A673 (cell line): Measurements from ENCODE around the gene AQP6. TPM values are rescaled to one million over a fixed set of nuclear protein-coding genes. Genes with fewer than 3 reads are reported as not detected.

Source experiments
- BruUV-seq: library from RNA; stranded (reverse); fragments of 400-500 nt; replicated peaks from 2 replicates; lab custom pipeline; 2021; lab: Mats Ljungman, UMichigan
- CTCF ChIA-PET: fragments of 300-600 bp; sonication (Branson Sonifier 250); formaldehyde crosslinking; loops from one replicate; lab custom pipeline; 2022; ENCODE audit warnings: antibody characterized with exemption; lab: Charles Lee
- POLR2A ChIA-PET: fragments of 300-600 bp; sonication (Branson Sonifier 250); formaldehyde crosslinking; loops from one replicate; lab custom pipeline; 2022; ENCODE audit warnings: antibody characterized with exemption; ENCODE audit not compliant: low non-redundant PET; lab: Charles Lee
- DNase-seq: peaks from one replicate; pipeline ENCODE4 v3.0.0-alpha.2; 2015; ENCODE audit warnings: low spot score
- H3K27ac ChIP-seq: fragments of 200-600 bp; sonication (generic); 2 replicates; pipeline ENCODE4 v1.5.1; 2016; ENCODE audit warnings: mixed run types, low read depth, mild to moderate bottlenecking, mixed read lengths, antibody characterized with exemption, low read length; ENCODE audit not compliant: poor library complexity, severe bottlenecking
- H3K27me3 ChIP-seq: fragments of 200-600 bp; sonication (generic); replicated peaks from 2 replicates; pipeline ENCODE4 v1.6.1; 2017; ENCODE audit warnings: mixed run types, low read depth, mild to moderate bottlenecking, mixed read lengths, antibody characterized with exemption, low read length; ENCODE audit not compliant: insufficient read depth, poor library complexity
- H3K36me3 ChIP-seq: fragments of 200-600 bp; sonication (generic); 2 replicates; pipeline ENCODE4 v1.6.1; 2016; ENCODE audit warnings: mixed run types, mild to moderate bottlenecking, mixed read lengths, antibody characterized with exemption, low read length; ENCODE audit not compliant: insufficient read depth, poor library complexity, severe bottlenecking
- H3K4me1 ChIP-seq: fragments of 200-600 bp; sonication (generic); 2 replicates; pipeline ENCODE4 v1.6.1; 2017; ENCODE audit warnings: mixed run types, mild to moderate bottlenecking, mixed read lengths, antibody characterized with exemption, low read length; ENCODE audit not compliant: insufficient read depth, poor library complexity, severe bottlenecking
- H3K4me3 ChIP-seq: fragments of 200-600 bp; sonication (generic); 2 replicates; pipeline ENCODE4 v1.5.1; 2016; ENCODE audit warnings: low read depth, mixed run types, mild to moderate bottlenecking, mixed read lengths, low read length; ENCODE audit not compliant: poor library complexity, severe bottlenecking
- H3K9me3 ChIP-seq: fragments of 200-600 bp; sonication (generic); 2 replicates; pipeline ENCODE4 v1.6.1; 2016; ENCODE audit warnings: mixed run types, low read depth, mild to moderate bottlenecking, mixed read lengths, antibody characterized with exemption, low read length; ENCODE audit not compliant: poor library complexity, severe bottlenecking
- CTCF ChIP-seq: fragments of 300-800, 200-600 bp; sonication (generic); conservative IDR thresholded peaks from 2 replicates; pipeline ENCODE4 v1.5.1; 2017; ENCODE audit warnings: low read depth, mild to moderate bottlenecking, antibody characterized with exemption, low read length, moderate library complexity, mixed read lengths
- EZH2 ChIP-seq: fragments of 200-600 bp; sonication (generic); IDR thresholded peaks from 2 replicates; pipeline ENCODE4 v1.6.1; 2017; ENCODE audit warnings: borderline replicate concordance, low read depth, mild to moderate bottlenecking, mixed read lengths, antibody characterized with exemption, low read length; ENCODE audit not compliant: poor library complexity, severe bottlenecking
- intact Hi-C: fragments of 100-400 bp; cut with micrococcal nuclease; formaldehyde crosslinking; loops from one replicate; pipeline ENCODE4 v1.10.0; 2022; ENCODE audit not compliant: unreplicated experiment
- total RNA-seq: library from RNA; stranded (reverse); gene quantifications from 2 replicates; pipeline ENCODE4 v1.2.3, GENCODE V29; 2021

Gene AQP6
- total RNA-seq, 1 experiment from 2014 or later: not detected

GRCh38 chr12:50022903-50023302 is 50.2 kb downstream of the AQP6 start:
- POLR2A ChIA-PET: interaction anchor here (0.6 kb wide), 1 partner anchor 39 kb away, joined by 3 read pairs; no protein-coding TSS in a partner anchor

GRCh38 chr12:50024227-50024626 is 51.5 kb downstream of the AQP6 start:
- ChIA-PET CTCF (interaction anchor here (1.1 kb wide), 1 partner anchor 63 kb away, joined by 3 read pairs; no protein-coding TSS in a partner anchor), POLR2A (no interaction called here)
- TF ChIP-seq CTCF (no peak), EZH2 (no peak)
- Histone ChIP-seq H3K27ac (no peak overlapping the region), H3K36me3 (peaks cover 14% of the 10 kb centered on the region), H3K27me3 (no peaks in the 10 kb centered on the region), H3K4me1 (peaks cover 14% of the 10 kb centered on the region), H3K4me3 (peak overlapping the region; percentile 95), H3K9me3 (no peaks in the 10 kb centered on the region)
- intact Hi-C loops: no loop called here
- DNase-seq: no peak
- BruUV-seq: no TSS peak

More at GRCh38 chr12:50022903-50023302, 50.2 kb downstream of the AQP6 start:
- Histone ChIP-seq H3K4me3 (peak overlapping the region; percentile 95), H3K27ac (no peak overlapping the region), H3K9me3 (no peaks in the 10 kb centered on the region), H3K36me3 (peaks cover 14% of the 10 kb centered on the region), H3K27me3 (no peaks in the 10 kb centered on the region), H3K4me1 (peaks cover 18% of the 10 kb centered on the region)
- BruUV-seq: no TSS peak
- DNase-seq: no peak
- intact Hi-C loops: no loop called here
- TF ChIP-seq EZH2 (no peak), CTCF (no peak)
- CTCF ChIA-PET: no interaction called here

- H3K27me3 ChIP-seq: no peaks in the 10 kb centered on the region
- TSS peak; percentile 45 for BruUV-seq
- DNase-seq: peak; percentile 42
- H3K9me3 ChIP-seq: no peaks in the 10 kb centered on the region
- intact Hi-C loops: no loop called here
- ChIA-PET CTCF (interaction anchor here (0.7 to 1.1 kb wide), 2 partner anchors 16 to 63 kb away, joined by 3 read pairs; no protein-coding TSS in a partner anchor), POLR2A (no interaction called here)
- H3K4me1 ChIP-seq: peaks cover 14% of the 10 kb centered on the region
- TF ChIP-seq CTCF: no peak
- TF ChIP-seq EZH2: no peak
- peaks cover 14% of the 10 kb centered on the region for H3K36me3 ChIP-seq
- H3K4me3 ChIP-seq: peak overlapping the region; percentile 95
- peak overlapping the region; percentile 96 for H3K27ac ChIP-seq
These were observed 52.0 kb downstream of the AQP6 start for GRCh38 chr12:50024805-50025186.
